Measurements from ENCODE around the gene PCSK4.

DNA sequence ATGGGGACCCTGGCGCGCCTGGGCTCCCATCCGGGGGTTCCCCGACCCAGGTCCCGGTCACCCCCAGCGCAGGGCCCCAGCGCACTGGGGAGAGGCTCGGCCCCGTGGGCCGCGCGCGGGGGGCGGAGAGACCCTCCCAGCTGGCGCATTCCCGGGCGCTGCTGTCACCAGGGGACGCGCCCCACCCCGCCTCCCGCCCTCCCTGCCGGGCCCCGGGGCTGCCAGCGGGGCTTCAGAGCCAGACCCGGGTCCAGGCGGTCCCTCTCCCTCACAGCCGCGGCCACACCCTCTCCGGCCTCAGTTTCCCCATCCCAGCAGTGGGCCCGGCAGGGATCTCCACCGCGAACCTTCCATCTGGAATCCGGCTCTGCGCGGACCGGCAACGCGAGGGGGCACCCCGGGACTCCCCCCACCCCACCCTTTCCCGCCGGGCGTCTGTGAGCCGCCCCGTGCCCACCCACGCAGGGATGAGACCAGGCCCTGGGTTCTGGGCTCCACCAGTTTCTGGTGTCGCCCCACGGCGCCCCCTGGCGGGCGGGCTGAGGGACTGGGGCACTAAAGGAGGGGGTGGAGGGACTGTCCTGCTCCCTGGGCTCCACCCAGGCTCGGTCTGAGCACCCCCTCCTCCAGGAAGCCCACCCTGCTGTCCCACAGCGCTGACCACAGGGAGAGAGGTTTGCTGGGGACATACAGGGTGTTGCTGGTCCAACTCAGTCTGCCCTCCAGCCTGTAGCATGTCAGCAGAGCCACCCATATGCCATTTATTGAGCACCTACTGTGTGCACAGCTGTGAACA lies 23.5 kb upstream of the PCSK4 start:
- TF ChIP-seq, protein P1, sequence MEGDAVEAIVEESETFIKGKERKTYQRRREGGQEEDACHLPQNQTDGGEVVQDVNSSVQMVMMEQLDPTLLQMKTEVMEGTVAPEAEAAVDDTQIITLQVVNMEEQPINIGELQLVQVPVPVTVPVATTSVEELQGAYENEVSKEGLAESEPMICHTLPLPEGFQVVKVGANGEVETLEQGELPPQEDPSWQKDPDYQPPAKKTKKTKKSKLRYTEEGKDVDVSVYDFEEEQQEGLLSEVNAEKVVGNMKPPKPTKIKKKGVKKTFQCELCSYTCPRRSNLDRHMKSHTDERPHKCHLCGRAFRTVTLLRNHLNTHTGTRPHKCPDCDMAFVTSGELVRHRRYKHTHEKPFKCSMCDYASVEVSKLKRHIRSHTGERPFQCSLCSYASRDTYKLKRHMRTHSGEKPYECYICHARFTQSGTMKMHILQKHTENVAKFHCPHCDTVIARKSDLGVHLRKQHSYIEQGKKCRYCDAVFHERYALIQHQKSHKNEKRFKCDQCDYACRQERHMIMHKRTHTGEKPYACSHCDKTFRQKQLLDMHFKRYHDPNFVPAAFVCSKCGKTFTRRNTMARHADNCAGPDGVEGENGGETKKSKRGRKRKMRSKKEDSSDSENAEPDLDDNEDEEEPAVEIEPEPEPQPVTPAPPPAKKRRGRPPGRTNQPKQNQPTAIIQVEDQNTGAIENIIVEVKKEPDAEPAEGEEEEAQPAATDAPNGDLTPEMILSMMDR (conservative IDR thresholded peaks at IDR 0.05; ENCODE audit: low read depth, low read length): peak; percentile 76
- TF ChIP-seq EZH2 (IDR thresholded peaks at IDR 0.05; ENCODE audit: low read length, unreplicated experiment) (no peak), EZH2phosphoT487 (IDR thresholded peaks at IDR 0.05; ENCODE audit: borderline replicate concordance, low read length) (no peak)
